22Rv1 (cell line): ENCODE data around the gene HAPSTR1.
A peak's percentile ranks its signal among the peaks of the same experiment; 100 is the strongest.

Experiments used
- H3K27ac ChIP-seq: fragments of 450-650 bp; 2 replicates; pipeline ENCODE4 v1.5.1; 2017
- ZFX ChIP-seq: fragments of 450-650 bp; IDR thresholded peaks from 2 replicates; pipeline ENCODE4 v1.6.1; 2017; ENCODE audit warnings: antibody characterized with exemption, borderline replicate concordance
- TF ChIP-seq, protein P1 (sequence below): fragments of 450-650 bp; IDR thresholded peaks from 2 replicates; pipeline ENCODE4 v1.5.1; 2017; ENCODE audit warnings: mild to moderate bottlenecking

HAPSTR1 gene

GRCh38 chr16:9138731-9139501 is 47.5 kb downstream of the HAPSTR1 start:
- no peak overlapping the region for H3K27ac ChIP-seq
- TF ChIP-seq, protein P1, sequence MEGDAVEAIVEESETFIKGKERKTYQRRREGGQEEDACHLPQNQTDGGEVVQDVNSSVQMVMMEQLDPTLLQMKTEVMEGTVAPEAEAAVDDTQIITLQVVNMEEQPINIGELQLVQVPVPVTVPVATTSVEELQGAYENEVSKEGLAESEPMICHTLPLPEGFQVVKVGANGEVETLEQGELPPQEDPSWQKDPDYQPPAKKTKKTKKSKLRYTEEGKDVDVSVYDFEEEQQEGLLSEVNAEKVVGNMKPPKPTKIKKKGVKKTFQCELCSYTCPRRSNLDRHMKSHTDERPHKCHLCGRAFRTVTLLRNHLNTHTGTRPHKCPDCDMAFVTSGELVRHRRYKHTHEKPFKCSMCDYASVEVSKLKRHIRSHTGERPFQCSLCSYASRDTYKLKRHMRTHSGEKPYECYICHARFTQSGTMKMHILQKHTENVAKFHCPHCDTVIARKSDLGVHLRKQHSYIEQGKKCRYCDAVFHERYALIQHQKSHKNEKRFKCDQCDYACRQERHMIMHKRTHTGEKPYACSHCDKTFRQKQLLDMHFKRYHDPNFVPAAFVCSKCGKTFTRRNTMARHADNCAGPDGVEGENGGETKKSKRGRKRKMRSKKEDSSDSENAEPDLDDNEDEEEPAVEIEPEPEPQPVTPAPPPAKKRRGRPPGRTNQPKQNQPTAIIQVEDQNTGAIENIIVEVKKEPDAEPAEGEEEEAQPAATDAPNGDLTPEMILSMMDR = peak; percentile 95
- TF ChIP-seq ZFX = no peak

DNA sequence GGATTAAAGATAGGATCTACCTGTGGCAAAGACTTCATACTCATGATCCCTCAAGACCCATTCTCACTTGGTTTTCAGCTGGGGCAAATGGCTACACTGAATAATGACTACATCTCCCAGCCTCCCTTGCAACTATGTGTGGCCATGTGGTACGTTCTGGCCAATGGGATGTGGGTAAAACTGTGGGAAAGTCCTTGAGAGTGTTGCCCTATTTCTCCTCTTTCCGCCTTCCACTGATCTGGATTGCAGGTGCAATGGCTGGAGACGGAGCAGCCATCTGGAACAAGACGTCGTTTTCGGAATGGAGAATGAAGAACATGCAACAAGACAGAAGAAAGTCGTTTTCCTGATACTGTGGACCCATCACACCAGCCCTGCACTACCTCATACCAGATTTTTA is 48.5 kb downstream of the HAPSTR1 start:
- H3K27ac ChIP-seq = no peak overlapping the region
- TF ChIP-seq, protein P1 = no peak
- TF ChIP-seq ZFX = no peak
